ENCODE results near the gene CZIB.

The CZIB gene

DNA sequence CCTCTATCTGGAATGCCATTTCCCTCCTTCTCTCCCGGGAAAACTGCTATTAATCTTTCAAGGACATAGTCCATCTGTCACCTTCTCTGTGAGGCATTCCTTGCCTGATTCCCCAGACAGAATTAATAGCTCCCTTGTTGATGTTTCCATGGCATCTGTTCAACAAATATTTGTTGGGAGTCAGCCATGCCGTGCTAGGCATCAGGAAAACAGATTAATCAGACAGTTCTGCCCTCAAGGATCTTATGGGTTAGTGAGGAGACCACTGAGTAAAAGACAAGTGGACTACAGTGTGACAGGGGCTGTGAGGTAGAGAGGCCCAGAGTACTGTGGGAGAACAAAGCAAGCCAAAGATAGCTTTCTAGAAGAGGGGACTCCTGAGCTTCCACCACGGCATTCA is 29.3 kb upstream of the CZIB start:
- H3K9me3 ChIP-seq (ENCODE audit: low read length) = no peaks in the 10 kb centered on the region

DNA sequence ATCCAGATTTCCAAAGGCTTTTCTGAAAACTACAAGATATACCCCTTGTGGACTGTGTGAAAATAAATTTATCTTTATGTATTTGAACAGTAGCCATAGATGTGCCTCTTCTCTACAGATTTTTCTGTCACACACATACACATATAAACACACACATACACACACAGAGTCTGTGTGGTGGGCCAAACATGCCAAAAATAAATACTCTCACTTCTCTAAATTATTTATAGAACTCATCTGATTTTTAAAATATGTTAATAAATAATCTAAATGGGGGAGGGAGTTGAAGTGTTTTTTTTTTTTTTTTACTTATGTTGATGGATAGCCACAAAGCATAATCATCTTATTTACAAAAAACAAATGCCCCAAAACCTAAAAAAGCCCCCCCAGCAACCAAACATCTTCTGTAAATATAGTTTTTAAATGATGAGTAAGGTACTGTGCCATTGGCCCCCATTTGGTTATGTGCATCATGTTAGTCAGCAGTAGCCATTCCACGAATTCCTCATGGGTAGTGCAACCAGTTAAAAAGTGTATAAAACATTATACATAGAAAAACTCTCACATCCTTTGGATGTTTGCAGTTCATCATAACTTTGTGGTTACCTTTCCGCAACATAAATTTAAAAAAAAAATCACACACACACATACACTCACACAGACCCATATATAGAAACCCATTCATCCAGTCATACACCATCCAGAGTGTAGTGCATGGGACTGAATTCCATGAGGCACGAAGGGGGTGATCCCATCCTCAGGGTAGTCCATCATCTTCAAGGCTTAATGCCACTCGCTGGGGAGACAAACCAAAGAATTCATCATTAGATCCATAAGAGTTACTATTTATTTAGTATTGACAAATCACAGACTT is 26.1 kb upstream of the CZIB start:
- no peak overlapping the region for H3K4me2 ChIP-seq (ENCODE audit: low read length)
- no peaks in the 10 kb centered on the region for H3K9me2 ChIP-seq (ENCODE audit: low read depth, low read length)
- H3K4me3 ChIP-seq (ENCODE audit: low read depth, low read length, poor library complexity, severe bottlenecking) = no peak overlapping the region
- H3K27me3 ChIP-seq (ENCODE audit: insufficient read depth, low read length) = no peaks in the 10 kb centered on the region
- no peak for TF ChIP-seq EZH2 (IDR thresholded peaks at IDR 0.05; ENCODE audit: borderline replicate concordance, low read length)
- TF ChIP-seq, protein P1, sequence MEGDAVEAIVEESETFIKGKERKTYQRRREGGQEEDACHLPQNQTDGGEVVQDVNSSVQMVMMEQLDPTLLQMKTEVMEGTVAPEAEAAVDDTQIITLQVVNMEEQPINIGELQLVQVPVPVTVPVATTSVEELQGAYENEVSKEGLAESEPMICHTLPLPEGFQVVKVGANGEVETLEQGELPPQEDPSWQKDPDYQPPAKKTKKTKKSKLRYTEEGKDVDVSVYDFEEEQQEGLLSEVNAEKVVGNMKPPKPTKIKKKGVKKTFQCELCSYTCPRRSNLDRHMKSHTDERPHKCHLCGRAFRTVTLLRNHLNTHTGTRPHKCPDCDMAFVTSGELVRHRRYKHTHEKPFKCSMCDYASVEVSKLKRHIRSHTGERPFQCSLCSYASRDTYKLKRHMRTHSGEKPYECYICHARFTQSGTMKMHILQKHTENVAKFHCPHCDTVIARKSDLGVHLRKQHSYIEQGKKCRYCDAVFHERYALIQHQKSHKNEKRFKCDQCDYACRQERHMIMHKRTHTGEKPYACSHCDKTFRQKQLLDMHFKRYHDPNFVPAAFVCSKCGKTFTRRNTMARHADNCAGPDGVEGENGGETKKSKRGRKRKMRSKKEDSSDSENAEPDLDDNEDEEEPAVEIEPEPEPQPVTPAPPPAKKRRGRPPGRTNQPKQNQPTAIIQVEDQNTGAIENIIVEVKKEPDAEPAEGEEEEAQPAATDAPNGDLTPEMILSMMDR (IDR thresholded peaks at IDR 0.05; ENCODE audit: low read length) = no peak
- no peaks in the 10 kb centered on the region for H3K9me3 ChIP-seq (ENCODE audit: low read length)
- H3K4me1 ChIP-seq (ENCODE audit: insufficient read depth, low read length, severe bottlenecking) = no peaks in the 10 kb centered on the region
- no peaks in the 10 kb centered on the region for H4K20me1 ChIP-seq (ENCODE audit: insufficient read depth, low read length)
- H3K36me3 ChIP-seq (ENCODE audit: insufficient read depth, low read length) = peaks cover 73% of the 10 kb centered on the region
- H3K9ac ChIP-seq (ENCODE audit: low read length) = no peak overlapping the region
- H3K79me2 ChIP-seq (ENCODE audit: insufficient read depth, low read length) = no peaks in the 10 kb centered on the region
- no peak overlapping the region for H3K27ac ChIP-seq (ENCODE audit: low read depth, low read length, poor library complexity, severe bottlenecking)
- H2AFZ ChIP-seq (ENCODE audit: low read length) = no peak overlapping the region
- peaks cover 3% of the 10 kb centered on the region; the same call in 1 of the 2 replicates for H3F3A ChIP-seq (ENCODE audit: insufficient read depth, low read length)

More for the DNA sequence above, 29.3 kb upstream of the CZIB start:
- Histone ChIP-seq H3K4me2 (ENCODE audit: low read length) (no peak overlapping the region), H3K4me1 (ENCODE audit: insufficient read depth, low read length, severe bottlenecking) (no peaks in the 10 kb centered on the region), H3K27ac (ENCODE audit: low read depth, low read length, poor library complexity, severe bottlenecking) (no peak overlapping the region), H2AFZ (ENCODE audit: low read length) (no peak overlapping the region), H3F3A (ENCODE audit: insufficient read depth, low read length) (no peaks in the 10 kb centered on the region), H3K79me2 (ENCODE audit: insufficient read depth, low read length) (no peaks in the 10 kb centered on the region), H3K9ac (ENCODE audit: low read length) (no peak overlapping the region), H3K4me3 (ENCODE audit: low read depth, low read length, poor library complexity, severe bottlenecking) (no peak overlapping the region), H3K36me3 (ENCODE audit: insufficient read depth, low read length) (peaks cover 92% of the 10 kb centered on the region), H4K20me1 (ENCODE audit: insufficient read depth, low read length) (no peaks in the 10 kb centered on the region), H3K9me2 (ENCODE audit: low read depth, low read length) (no peaks in the 10 kb centered on the region), H3K27me3 (ENCODE audit: insufficient read depth, low read length) (no peaks in the 10 kb centered on the region)
- no peak for TF ChIP-seq EZH2 (IDR thresholded peaks at IDR 0.05; ENCODE audit: borderline replicate concordance, low read length)
- TF ChIP-seq, protein P1 (IDR thresholded peaks at IDR 0.05; ENCODE audit: low read length) = no peak

DNA sequence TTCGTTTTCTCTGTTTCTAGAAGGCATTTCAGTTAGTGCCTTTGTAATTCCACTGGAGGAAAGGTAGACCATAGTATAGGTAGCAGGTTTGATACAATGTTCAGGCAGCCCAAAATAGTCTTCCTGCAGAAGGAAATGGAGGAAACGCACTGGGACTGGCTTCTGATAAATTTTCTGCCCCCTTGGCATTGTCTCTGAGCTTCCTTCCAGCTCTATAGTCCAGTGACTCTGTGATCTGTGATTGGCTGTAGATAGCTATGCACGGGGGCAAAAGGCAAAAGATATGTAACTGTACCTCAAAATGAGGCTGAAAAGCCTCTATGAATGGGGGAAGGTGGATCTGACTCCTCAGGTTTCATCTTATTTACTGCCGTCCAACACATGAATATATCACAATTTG is 23.7 kb upstream of the CZIB start:
- Histone ChIP-seq H2AFZ (ENCODE audit: low read length) (no peak overlapping the region), H3F3A (ENCODE audit: insufficient read depth, low read length) (peaks cover 3% of the 10 kb centered on the region; the same call in 1 of the 2 replicates), H3K27me3 (ENCODE audit: insufficient read depth, low read length) (no peaks in the 10 kb centered on the region), H3K4me3 (ENCODE audit: low read depth, low read length, poor library complexity, severe bottlenecking) (no peak overlapping the region), H3K79me2 (ENCODE audit: insufficient read depth, low read length) (no peaks in the 10 kb centered on the region), H3K27ac (ENCODE audit: low read depth, low read length, poor library complexity, severe bottlenecking) (no peak overlapping the region), H3K9me3 (ENCODE audit: low read length) (no peaks in the 10 kb centered on the region), H3K4me2 (ENCODE audit: low read length) (no peak overlapping the region), H4K20me1 (ENCODE audit: insufficient read depth, low read length) (no peaks in the 10 kb centered on the region), H3K4me1 (ENCODE audit: insufficient read depth, low read length, severe bottlenecking) (peaks cover under 1% of the 10 kb centered on the region), H3K36me3 (ENCODE audit: insufficient read depth, low read length) (peaks cover 50% of the 10 kb centered on the region), H3K9ac (ENCODE audit: low read length) (no peak overlapping the region), H3K9me2 (ENCODE audit: low read depth, low read length) (no peaks in the 10 kb centered on the region)
- TF ChIP-seq, protein P1 (IDR thresholded peaks at IDR 0.05; ENCODE audit: low read length) = no peak
- no peak for TF ChIP-seq EZH2 (IDR thresholded peaks at IDR 0.05; ENCODE audit: borderline replicate concordance, low read length)

Measured in OCI-LY1 (cell line).